ENCODE measurements around the gene WNT3A. TPM values are rescaled to one million over a fixed set of nuclear protein-coding genes. Genes with fewer than 3 reads are reported as not detected.

WNT3A gene
- total RNA-seq, 4 donors from 2014 or later = 2.8 to 6.3 (median 3.8) TPM

DNA sequence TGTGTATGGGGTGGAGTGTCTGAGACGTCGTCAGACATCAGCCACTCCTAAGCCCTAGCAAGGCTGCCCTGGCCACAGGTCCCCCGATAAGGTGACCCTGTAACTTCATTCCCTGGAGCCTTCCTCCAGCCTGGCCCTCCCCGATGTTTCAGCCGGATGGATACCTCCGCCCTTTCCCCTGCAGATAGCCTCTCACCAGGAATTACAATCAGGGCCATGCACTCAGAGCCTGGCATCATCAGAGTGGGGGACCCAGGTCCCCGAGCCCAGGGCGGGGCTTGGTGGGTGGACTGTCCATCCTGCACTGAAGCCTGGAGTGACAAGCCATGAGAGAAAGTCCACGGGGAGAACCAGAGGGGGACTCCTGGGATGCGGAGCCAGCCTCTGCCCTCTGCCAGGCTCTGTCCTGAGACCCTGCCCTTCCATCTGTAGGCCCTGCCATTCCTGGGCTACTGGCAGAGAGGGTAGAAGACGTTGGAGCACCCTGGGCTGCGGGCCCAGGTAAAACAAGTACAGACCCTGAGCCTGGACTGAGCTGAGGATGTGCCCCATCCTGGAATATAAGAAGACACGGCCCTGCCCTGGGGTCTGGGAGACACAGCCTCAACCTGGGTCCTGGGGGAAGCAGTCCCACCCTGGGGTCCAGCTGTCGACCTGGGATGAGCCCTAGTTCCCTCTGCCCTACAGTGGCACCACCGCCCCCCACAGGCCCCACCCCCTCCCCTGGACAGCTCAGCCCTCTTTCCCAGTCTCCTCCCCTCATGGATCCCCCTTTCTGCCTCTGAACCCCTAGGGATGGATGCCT, 58.9 kb downstream of the WNT3A start:
- WGBS = 64% methylated on average over 10 of the region's 15 CpGs
- peak; percentile 55 to 72 for DNase-seq (ENCODE audit: low spot score in 2 of 2)
- H3K27me3 ChIP-seq = peaks cover 78% of the 10 kb centered on the region

DNA sequence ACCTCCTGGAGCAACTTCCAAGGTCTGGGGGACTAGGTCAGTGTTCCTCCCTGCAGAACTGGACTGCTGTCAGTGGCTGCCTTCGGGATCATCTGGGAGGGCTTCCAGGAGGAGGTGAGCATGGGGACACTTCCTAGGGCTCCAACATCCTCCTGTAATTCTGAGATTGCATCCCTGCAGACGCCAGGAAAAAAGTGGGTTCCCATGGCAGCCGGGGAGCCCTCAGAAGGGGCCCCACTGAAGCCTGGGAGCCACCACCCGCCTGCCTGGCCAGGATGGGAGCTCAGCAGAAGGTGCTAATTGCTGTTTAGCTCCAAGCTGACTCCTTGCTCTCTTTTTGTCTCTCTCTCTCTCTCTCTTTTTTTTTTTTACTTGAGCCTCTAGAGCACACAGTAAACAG, 59.6 kb downstream of the WNT3A start:
- Histone ChIP-seq H3K27me3 (peaks cover 71% of the 10 kb centered on the region), H3K4me3 (no peak overlapping the region), H3K9me3 (no peaks in the 10 kb centered on the region), H3K4me1 (no peaks in the 10 kb centered on the region), H3K36me3 (no peaks in the 10 kb centered on the region), H3K27ac (no peak overlapping the region)
- TF ChIP-seq EP300 (IDR thresholded peaks at IDR 0.05) = no peak
- no peak for TF ChIP-seq POLR2A (IDR thresholded peaks at IDR 0.05)
- TF ChIP-seq POLR2AphosphoS5 (IDR thresholded peaks at IDR 0.05) = no peak
- TF ChIP-seq, protein P1, sequence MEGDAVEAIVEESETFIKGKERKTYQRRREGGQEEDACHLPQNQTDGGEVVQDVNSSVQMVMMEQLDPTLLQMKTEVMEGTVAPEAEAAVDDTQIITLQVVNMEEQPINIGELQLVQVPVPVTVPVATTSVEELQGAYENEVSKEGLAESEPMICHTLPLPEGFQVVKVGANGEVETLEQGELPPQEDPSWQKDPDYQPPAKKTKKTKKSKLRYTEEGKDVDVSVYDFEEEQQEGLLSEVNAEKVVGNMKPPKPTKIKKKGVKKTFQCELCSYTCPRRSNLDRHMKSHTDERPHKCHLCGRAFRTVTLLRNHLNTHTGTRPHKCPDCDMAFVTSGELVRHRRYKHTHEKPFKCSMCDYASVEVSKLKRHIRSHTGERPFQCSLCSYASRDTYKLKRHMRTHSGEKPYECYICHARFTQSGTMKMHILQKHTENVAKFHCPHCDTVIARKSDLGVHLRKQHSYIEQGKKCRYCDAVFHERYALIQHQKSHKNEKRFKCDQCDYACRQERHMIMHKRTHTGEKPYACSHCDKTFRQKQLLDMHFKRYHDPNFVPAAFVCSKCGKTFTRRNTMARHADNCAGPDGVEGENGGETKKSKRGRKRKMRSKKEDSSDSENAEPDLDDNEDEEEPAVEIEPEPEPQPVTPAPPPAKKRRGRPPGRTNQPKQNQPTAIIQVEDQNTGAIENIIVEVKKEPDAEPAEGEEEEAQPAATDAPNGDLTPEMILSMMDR (IDR thresholded peaks at IDR 0.05) = no peak
- peak in 1 of 2 donors; percentile 41 for DNase-seq (ENCODE audit: low spot score in 2 of 2)
- 10% methylated on average over 3 of the region's 4 CpGs for WGBS

More for the DNA sequence above, 58.9 kb downstream of the WNT3A start:
- no peak overlapping the region for H3K27ac ChIP-seq
- no peaks in the 10 kb centered on the region for H3K36me3 ChIP-seq
- H3K4me1 ChIP-seq = peaks cover 2% of the 10 kb centered on the region
- no peaks in the 10 kb centered on the region for H3K9me3 ChIP-seq
- H3K4me3 ChIP-seq = no peak overlapping the region
- TF ChIP-seq EP300 (IDR thresholded peaks at IDR 0.05) = no peak
- no peak for TF ChIP-seq POLR2A (IDR thresholded peaks at IDR 0.05)
- no peak for TF ChIP-seq POLR2AphosphoS5 (IDR thresholded peaks at IDR 0.05)
- TF ChIP-seq, protein P1 (IDR thresholded peaks at IDR 0.05) = no peak

DNA sequence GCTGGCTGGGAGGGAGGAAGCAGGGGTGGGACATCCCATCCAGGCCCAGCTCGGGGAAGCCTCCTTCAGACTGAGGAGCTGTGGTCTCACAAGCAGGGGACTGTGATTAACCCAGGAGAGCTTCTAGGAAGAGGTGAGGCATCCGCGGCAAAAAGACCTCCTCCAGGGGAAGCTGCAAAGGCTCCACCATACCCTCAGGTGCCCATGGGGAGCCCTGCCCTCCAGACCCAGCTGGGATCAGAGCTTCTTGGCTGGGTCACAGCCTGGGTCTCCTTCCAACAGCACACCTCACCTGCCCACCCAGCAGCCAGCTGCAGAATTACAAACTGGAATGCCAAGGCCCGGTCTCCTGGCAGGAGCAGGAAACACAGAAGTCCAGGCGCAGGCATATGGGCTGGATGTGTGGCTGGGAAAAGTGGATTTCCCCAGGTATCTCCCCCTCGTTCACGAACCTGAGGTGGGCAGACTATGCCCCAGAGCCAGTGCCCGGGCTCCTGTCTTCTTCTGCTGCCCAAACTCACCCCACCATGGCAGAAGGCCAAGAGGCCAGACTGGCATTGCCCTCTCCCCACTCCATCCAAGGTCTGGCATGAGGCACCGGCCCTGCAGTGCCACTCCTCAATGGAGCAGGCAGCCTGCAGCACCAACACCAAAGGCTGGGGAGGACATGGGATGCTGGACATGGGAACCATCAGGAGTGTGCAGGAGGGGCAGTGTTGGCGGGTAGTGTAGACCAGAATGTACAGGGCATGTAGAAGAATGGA, 60.3 kb downstream of the WNT3A start:
- peak; percentile 51 to 65 for DNase-seq (ENCODE audit: low spot score in 2 of 2)
- Histone ChIP-seq H3K27ac (no peak overlapping the region), H3K36me3 (no peaks in the 10 kb centered on the region), H3K4me3 (no peak overlapping the region), H3K9me3 (no peaks in the 10 kb centered on the region), H3K27me3 (peaks cover 64% of the 10 kb centered on the region), H3K4me1 (no peaks in the 10 kb centered on the region)
- TF ChIP-seq, protein P1 (IDR thresholded peaks at IDR 0.05) = no peak
- TF ChIP-seq EP300 (IDR thresholded peaks at IDR 0.05) (no peak), POLR2A (IDR thresholded peaks at IDR 0.05) (no peak), POLR2AphosphoS5 (IDR thresholded peaks at IDR 0.05) (no peak)
- 48% methylated on average over 6 of the region's 10 CpGs for WGBS

DNA sequence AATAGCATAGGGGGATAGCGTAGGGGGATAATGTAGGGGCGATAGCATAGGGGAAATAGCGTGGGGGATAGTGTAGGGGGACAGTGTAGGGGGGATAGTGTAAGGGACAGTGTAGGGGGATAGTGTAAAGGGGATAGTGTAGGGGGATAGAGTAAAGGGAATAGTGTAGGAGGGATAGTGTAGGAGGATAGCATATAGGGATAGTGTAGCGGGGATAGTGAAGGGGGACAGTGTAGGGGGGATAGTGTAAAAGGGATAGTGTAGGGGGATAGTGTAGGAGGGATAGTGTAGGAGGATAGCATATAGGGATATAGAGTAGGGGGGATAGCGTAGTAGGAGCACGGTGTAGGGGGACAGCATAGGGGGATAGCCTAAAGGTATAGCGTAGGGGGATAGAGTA, 61.6 kb downstream of the WNT3A start:
- Histone ChIP-seq H3K4me3 (no peak overlapping the region), H3K9me3 (no peaks in the 10 kb centered on the region), H3K4me1 (no peaks in the 10 kb centered on the region), H3K27me3 (peaks cover 51% of the 10 kb centered on the region), H3K36me3 (no peaks in the 10 kb centered on the region), H3K27ac (no peak overlapping the region)
- WGBS = 74% methylated on average over 7 of the region's 7 CpGs
- TF ChIP-seq POLR2A (IDR thresholded peaks at IDR 0.05) (no peak), POLR2AphosphoS5 (IDR thresholded peaks at IDR 0.05) (no peak), EP300 (IDR thresholded peaks at IDR 0.05) (no peak)
- TF ChIP-seq, protein P1 (IDR thresholded peaks at IDR 0.05) = no peak
- no peak for DNase-seq (ENCODE audit: low spot score in 2 of 2)

DNA sequence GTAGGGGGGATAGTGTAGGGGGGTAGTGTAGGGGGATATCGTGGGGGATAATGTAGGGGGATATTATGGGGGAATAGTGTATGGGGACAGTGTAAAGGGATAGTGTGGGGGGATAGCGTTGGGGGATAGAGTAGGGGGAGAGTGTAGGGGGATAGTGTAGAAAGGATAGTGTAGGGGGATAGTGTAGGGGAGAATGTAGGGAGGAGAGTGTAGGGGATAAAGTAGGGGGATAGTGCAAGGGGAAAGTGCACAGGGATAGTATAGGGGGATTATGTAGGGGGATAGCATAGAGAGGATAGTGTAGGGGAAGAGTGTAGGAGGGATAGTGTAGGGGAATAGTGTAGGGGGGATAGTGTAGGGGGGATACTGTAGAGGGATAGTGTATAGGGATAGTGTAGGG, 63.4 kb downstream of the WNT3A start:
- H3K9me3 ChIP-seq = no peaks in the 10 kb centered on the region
- H3K4me1 ChIP-seq = no peaks in the 10 kb centered on the region
- H3K4me3 ChIP-seq = no peak overlapping the region
- TF ChIP-seq, protein P1 (IDR thresholded peaks at IDR 0.05) = no peak
- TF ChIP-seq EP300 (IDR thresholded peaks at IDR 0.05) = no peak
- no peak for TF ChIP-seq POLR2A (IDR thresholded peaks at IDR 0.05)
- TF ChIP-seq POLR2AphosphoS5 (IDR thresholded peaks at IDR 0.05) = no peak
- H3K27ac ChIP-seq = no peak overlapping the region
- H3K36me3 ChIP-seq = no peaks in the 10 kb centered on the region
- no peak for DNase-seq (ENCODE audit: low spot score in 2 of 2)
- H3K27me3 ChIP-seq = peaks cover 35% of the 10 kb centered on the region
- WGBS = 62% methylated on average over 2 of the region's 2 CpGs
